Esophagus muscularis mucosa (tissue), 4 donors: Measurements from ENCODE around the gene IL2RA. TPM values are rescaled to one million over a fixed set of nuclear protein-coding genes. Genes with fewer than 3 reads are reported as not detected.

Experiments
- DNase-seq: peaks from one replicate; pipeline ENCODE4 v3.0.0-alpha.2; 2017; ENCODE audit errors: extremely low spot score
- H3K27ac ChIP-seq, 4 donors: fragments of 200-600 bp; sonication (generic); replicated peaks in 1 of 4; 1 replicate in 3 of 4; 2 replicates in 1 of 4; pipeline ENCODE4 v1.5.1; 2016 to 2019; ENCODE audit warnings: mild to moderate bottlenecking in 1 of 4
- H3K27me3 ChIP-seq, 4 donors: fragments of 200-600 bp; sonication (generic); one replicate each; pipeline versions ENCODE4 v1.5.1 to v1.6.0; 2016 to 2019
- H3K36me3 ChIP-seq, 4 donors: fragments of 200-600 bp; sonication (generic); one replicate each; pipeline ENCODE4 v1.5.1; 2016 to 2019
- H3K4me1 ChIP-seq, 4 donors: fragments of 200-600 bp; sonication (generic); one replicate each; pipeline ENCODE4 v1.5.1; 2016 to 2019
- H3K4me3 ChIP-seq, 4 donors: fragments of 200-600 bp; sonication (generic); 1 replicate in 2 of 4; 2 replicates in 2 of 4; pipeline ENCODE4 v1.5.1; 2016 to 2019; ENCODE audit warnings: mild to moderate bottlenecking in 4 of 4, moderate library complexity in 1 of 4
- H3K9me3 ChIP-seq, 4 donors: fragments of 200-600 bp; sonication (generic); 1 replicate in 3 of 4; 2 replicates in 1 of 4; pipeline ENCODE4 v1.5.1; 2016 to 2019
- CTCF ChIP-seq, 3 experiments: fragments of 200-600 bp in 2 of 3; fragments of 450-650 bp in 1 of 3; sonication (generic) in 2 of 3; IDR thresholded peaks; one replicate each; pipeline ENCODE4 v1.5.1; 2017 to 2019; ENCODE audit warnings: antibody characterized with exemption in 3 of 3, mild to moderate bottlenecking in 2 of 3, moderate library complexity in 1 of 3
- EP300 ChIP-seq: sonication (generic); formaldehyde crosslinking; IDR thresholded peaks from one replicate; pipeline ENCODE4 v1.6.1; 2017; ENCODE audit warnings: antibody characterized with exemption
- POLR2A ChIP-seq: fragments of 450-650 bp; IDR thresholded peaks from one replicate; pipeline ENCODE4 v1.6.1; 2017; ENCODE audit warnings: antibody characterized with exemption, moderate library complexity, mild to moderate bottlenecking, low read depth
- POLR2AphosphoS5 ChIP-seq, 2 donors: sonication (generic); formaldehyde crosslinking; IDR thresholded peaks; one replicate each; pipeline ENCODE4 v1.6.1; 2017; ENCODE audit warnings: antibody characterized with exemption in 2 of 2
- WGBS: methylation state at CpG from one replicate; pipeline ENCODE4 v1.1.5; 2018; 5-methylcytosine and 5-hydroxymethylcytosine counted together
- intact Hi-C: fragments of 100-400 bp; cut with DNase I; formaldehyde crosslinking; loops from one replicate; pipeline ENCODE4 v1.15.1; 2023
- total RNA-seq, 4 donors: library from RNA; depleted of rRNA; stranded (reverse); fragments of >200 nt; gene quantifications; one replicate each; pipeline versions ENCODE4 v1.1.0 to v1.2.1, GENCODE V29; 2016

Gene IL2RA
- total RNA-seq, 4 donors from 2014 or later: 0.39 to 17.4 (median 1.1) TPM

- no peaks in the 10 kb centered on the region for H3K9me3 ChIP-seq
- 88% methylated on average over 1 of the region's 1 CpG for WGBS
- TF ChIP-seq EP300 (no peak), POLR2AphosphoS5 (IDR thresholded peaks at IDR 0.05) (no peak)
- no peak for DNase-seq
- no peak overlapping the region for H3K4me3 ChIP-seq
- peaks cover 11 to 22% (median 19%) of the 10 kb centered on the region in 4 donors for H3K4me1 ChIP-seq
- peaks cover 13 to 66% (median 50%) of the 10 kb centered on the region in 4 donors for H3K36me3 ChIP-seq
- H3K27ac ChIP-seq: no peak overlapping the region
- H3K27me3 ChIP-seq: no peaks in the 10 kb centered on the region
- intact Hi-C loops: no loop called here
Measured at GRCh38 chr10:6100370-6100769, 38.2 kb upstream of the IL2RA start.

GRCh38 chr10:6098156-6098555 is 36.0 kb upstream of the IL2RA start:
- no peaks in the 10 kb centered on the region for H3K9me3 ChIP-seq
- H3K4me3 ChIP-seq: no peak overlapping the region
- H3K27ac ChIP-seq: no peak overlapping the region
- WGBS: 90% methylated on average over 7 of the region's 7 CpGs
- no peak for TF ChIP-seq CTCF (IDR thresholded peaks at IDR 0.05)
- intact Hi-C loops: no loop called here
- H3K36me3 ChIP-seq: peaks cover 13 to 56% (median 40%) of the 10 kb centered on the region in 4 donors
- DNase-seq: no peak
- no peaks in the 10 kb centered on the region for H3K27me3 ChIP-seq
- peaks cover 29 to 38% (median 34%) of the 10 kb centered on the region in 4 donors for H3K4me1 ChIP-seq

GRCh38 chr10:6097063-6097462 is 34.9 kb upstream of the IL2RA start:
- Histone ChIP-seq H3K27ac (no peak overlapping the region), H3K9me3 (no peaks in the 10 kb centered on the region), H3K36me3 (peaks cover 10 to 45% (median 29%) of the 10 kb centered on the region in 4 donors), H3K4me3 (no peak overlapping the region), H3K27me3 (no peaks in the 10 kb centered on the region), H3K4me1 (peaks cover 40 to 49% (median 45%) of the 10 kb centered on the region in 4 donors)
- TF ChIP-seq POLR2A (no peak), POLR2AphosphoS5 (IDR thresholded peaks at IDR 0.05) (no peak), CTCF (IDR thresholded peaks at IDR 0.05) (no peak), EP300 (no peak)
- WGBS: 91% methylated on average over 5 of the region's 5 CpGs
- intact Hi-C loops: no loop called here
- DNase-seq: no peak

GRCh38 chr10:6095810-6096570 is 33.8 kb upstream of the IL2RA start:
- intact Hi-C loops: no loop called here
- Histone ChIP-seq H3K36me3 (peaks cover 10 to 34% (median 24%) of the 10 kb centered on the region in 4 donors), H3K9me3 (no peaks in the 10 kb centered on the region), H3K4me3 (no peak overlapping the region), H3K27ac (no peak overlapping the region), H3K4me1 (peaks cover 51 to 59% (median 56%) of the 10 kb centered on the region in 4 donors), H3K27me3 (no peaks in the 10 kb centered on the region)
- TF ChIP-seq CTCF (IDR thresholded peaks at IDR 0.05) (no peak), POLR2A (no peak), EP300 (no peak), POLR2AphosphoS5 (IDR thresholded peaks at IDR 0.05) (no peak)
- 75% methylated on average over 12 of the region's 12 CpGs for WGBS
- DNase-seq: no peak

- peaks cover 6 to 9% (median 8%) of the 10 kb centered on the region in 4 donors for H3K36me3 ChIP-seq
- H3K4me3 ChIP-seq: no peak overlapping the region
- no peak for DNase-seq
- H3K9me3 ChIP-seq: no peaks in the 10 kb centered on the region
- H3K27ac ChIP-seq: no peak overlapping the region
- intact Hi-C loops: no loop called here
- TF ChIP-seq POLR2A (no peak), CTCF (IDR thresholded peaks at IDR 0.05) (no peak), EP300 (no peak), POLR2AphosphoS5 (IDR thresholded peaks at IDR 0.05) (no peak)
- H3K27me3 ChIP-seq: no peaks in the 10 kb centered on the region
- 71% methylated on average over 2 of the region's 2 CpGs for WGBS
- peaks cover 66 to 81% (median 74%) of the 10 kb centered on the region in 4 donors for H3K4me1 ChIP-seq
Measured at GRCh38 chr10:6092731-6093130, 30.6 kb upstream of the IL2RA start.
